Measurements from ENCODE around the gene ZRANB3. TPM values are rescaled to one million over a fixed set of nuclear protein-coding genes. Genes with fewer than 3 reads are reported as not detected.

ZRANB3 gene
- total RNA-seq, 1 donor from 2014 or later: 18.6 TPM

GRCh38 chr2:135248611-135249010 is 282.4 kb downstream of the ZRANB3 start:
- no peak overlapping the region for H3K27ac Mint-ChIP-seq (ENCODE audit: unreplicated experiment)
- peaks cover 33% of the 10 kb centered on the region for H3K36me3 Mint-ChIP-seq (ENCODE audit: low read depth)
- H3K4me1 Mint-ChIP-seq: peaks cover 12% of the 10 kb centered on the region
- H3K9me3 Mint-ChIP-seq: peaks cover 15% of the 10 kb centered on the region
- no peak overlapping the region for H3K4me3 Mint-ChIP-seq
- no peak for TF ChIP-seq CTCF (conservative IDR thresholded peaks at IDR 0.05)
- no peaks in the 10 kb centered on the region for H3K27me3 Mint-ChIP-seq (ENCODE audit: low read depth)
- no peak for DNase-seq (ENCODE audit: low read depth, low spot score)

- TF ChIP-seq CTCF (conservative IDR thresholded peaks at IDR 0.05): no peak
- no peak for DNase-seq (ENCODE audit: low read depth, low spot score)
- peaks cover 15% of the 10 kb centered on the region for H3K9me3 Mint-ChIP-seq
- H3K27ac Mint-ChIP-seq (ENCODE audit: unreplicated experiment): no peak overlapping the region
- H3K4me3 Mint-ChIP-seq: no peak overlapping the region
- H3K36me3 Mint-ChIP-seq (ENCODE audit: low read depth): peaks cover 30% of the 10 kb centered on the region
- no peaks in the 10 kb centered on the region for H3K27me3 Mint-ChIP-seq (ENCODE audit: low read depth)
- H3K4me1 Mint-ChIP-seq: peaks cover 4% of the 10 kb centered on the region
Observed at GRCh38 chr2:135246711-135247270, 284.2 kb downstream of the ZRANB3 start.

- H3K27me3 Mint-ChIP-seq (ENCODE audit: low read depth): no peaks in the 10 kb centered on the region
- no peak for DNase-seq (ENCODE audit: low read depth, low spot score)
- H3K36me3 Mint-ChIP-seq (ENCODE audit: low read depth): peaks cover 20% of the 10 kb centered on the region
- H3K9me3 Mint-ChIP-seq: peaks cover 8% of the 10 kb centered on the region
- H3K4me3 Mint-ChIP-seq: no peak overlapping the region
- TF ChIP-seq CTCF (conservative IDR thresholded peaks at IDR 0.05): no peak
- H3K27ac Mint-ChIP-seq (ENCODE audit: unreplicated experiment): no peak overlapping the region
- H3K4me1 Mint-ChIP-seq: peaks cover 4% of the 10 kb centered on the region
Observed at GRCh38 chr2:135245071-135245470, 285.9 kb downstream of the ZRANB3 start.

- H3K4me1 Mint-ChIP-seq: no peaks in the 10 kb centered on the region
- peaks cover 25% of the 10 kb centered on the region for H3K36me3 Mint-ChIP-seq (ENCODE audit: low read depth)
Observed at GRCh38 chr2:135238651-135239050, 292.4 kb downstream of the ZRANB3 start.

GRCh38 chr2:135230150-135230549 is 300.9 kb downstream of the ZRANB3 start:
- Mint-ChIP-seq H3K27ac (ENCODE audit: unreplicated experiment) (no peak overlapping the region), H3K4me1 (no peaks in the 10 kb centered on the region), H3K4me3 (no peak overlapping the region), H3K9me3 (peaks cover 3% of the 10 kb centered on the region), H3K36me3 (ENCODE audit: low read depth) (peaks cover 17% of the 10 kb centered on the region), H3K27me3 (ENCODE audit: low read depth) (no peaks in the 10 kb centered on the region)
- no peak for DNase-seq (ENCODE audit: low read depth, low spot score)
- no peak for TF ChIP-seq CTCF (conservative IDR thresholded peaks at IDR 0.05)

More at GRCh38 chr2:135238651-135239050, 292.4 kb downstream of the ZRANB3 start:
- no peak for TF ChIP-seq CTCF (conservative IDR thresholded peaks at IDR 0.05)
- DNase-seq (ENCODE audit: low read depth, low spot score): no peak
- Mint-ChIP-seq H3K4me3 (no peak overlapping the region), H3K27ac (ENCODE audit: unreplicated experiment) (no peak overlapping the region), H3K9me3 (peaks cover 3% of the 10 kb centered on the region), H3K27me3 (ENCODE audit: low read depth) (no peaks in the 10 kb centered on the region)
